ENCODE measurements around the gene P2RX3. TPM values are rescaled to one million over a fixed set of nuclear protein-coding genes. Genes with fewer than 3 reads are reported as not detected.
A peak's percentile ranks its signal among the peaks of the same experiment; 100 is the strongest.

Gene P2RX3
- total and polyA plus RNA-seq, 2 of the 8 experiments (the other 6 are each of a cell fraction or from before 2014, with no cell fraction given) = 0.45 to 0.47 TPM

DNA sequence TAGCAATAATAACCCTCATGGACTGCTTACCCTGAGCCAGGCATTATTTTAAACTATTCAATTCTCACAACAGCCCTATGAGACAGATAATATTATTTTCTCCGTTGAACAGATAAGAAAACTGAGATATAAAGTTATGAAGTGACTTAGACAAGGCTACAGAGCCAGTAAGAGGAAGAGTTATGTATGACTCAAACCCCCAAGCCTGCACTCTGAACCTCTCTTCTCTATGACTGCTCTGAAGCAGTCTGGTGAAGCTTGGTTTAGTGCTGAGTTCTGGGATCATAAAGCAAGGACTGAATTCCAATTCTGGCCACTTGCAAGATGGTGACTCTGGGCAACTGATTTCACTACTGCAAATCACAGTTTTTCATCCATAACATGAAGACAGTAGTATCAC lies 47.9 kb upstream of the P2RX3 start:
- DNase-seq (ENCODE audit: low read depth in 1 of 2, low spot score in 2 of 2) = no peak
- ChIA-PET POLR2A (ENCODE audit: partially characterized antibody) (interaction anchor here (1.6 to 39.4 kb wide), 2 partner anchors 12 to 34 kb away, joined by 5 to 1279 read pairs; partner anchors contain the start of genes P2RX3, SSRP1 and TNKS1BP1), CTCF (ENCODE audit: partially characterized antibody) (interaction anchor here (1.7 to 2.1 kb wide), 2 partner anchors 14 to 50 kb away, joined by 5 to 6 read pairs; no protein-coding TSS in a partner anchor)
- 89% methylated on average over 1 of the region's 1 CpG; no CpG with 5 or more reads in 1 of the 2 experiments for WGBS, 2 experiments (ENCODE audit: extremely low coverage in 1 of 2, insufficient coverage in 1 of 2, insufficient read length in 1 of 2, insufficient replicate concordance in 2 of 2, low coverage in 1 of 2, low lambda C conversion rate in 2 of 2, missing lambda C conversion rate in 1 of 2)
- Histone ChIP-seq H2BK120ac (replicated peaks; ENCODE audit: low read depth, low read length) (peak overlapping the region; percentile 49), H2AK5ac (ENCODE audit: low read depth, low read length) (no peak overlapping the region), H4K20me1 (replicated peaks in 1 of 2; ENCODE audit: control insufficient read depth in 1 of 2, insufficient read depth in 2 of 2, low read length in 2 of 2) (no peaks in the 10 kb centered on the region), H2BK20ac (ENCODE audit: low read length) (no peak overlapping the region), H3K4ac (replicated peaks; ENCODE audit: insufficient read length, low read depth, low read length) (no peak overlapping the region), H2BK5ac (ENCODE audit: low read depth, low read length) (no peak overlapping the region), H3K27ac (ENCODE audit: low read depth, low read length) (no peak overlapping the region), H3K9me3 (ENCODE audit: insufficient read depth in 2 of 2, low read depth in 1 of 2, low read length in 1 of 2) (no peaks in the 10 kb centered on the region), H3K36me3 (ENCODE audit: control insufficient read depth in 2 of 4, insufficient read depth in 4 of 4, low read length in 3 of 4) (no peaks in the 10 kb centered on the region), H3K79me2 (ENCODE audit: control insufficient read depth in 1 of 2, insufficient read depth in 2 of 2, low read length in 2 of 2) (no peaks in the 10 kb centered on the region), H3K79me1 (ENCODE audit: low read depth, low read length) (no peaks in the 10 kb centered on the region), H3K4me1 (replicated peaks in 1 of 4; ENCODE audit: control insufficient read depth in 3 of 4, insufficient read depth in 4 of 4, low read length in 3 of 4) (peaks cover 0 to 6% (median 3%) of the 10 kb centered on the region in 4 experiments; a peak in 4 of 7 replicates), H3K18ac (ENCODE audit: extremely low read depth, low read length) (no peak overlapping the region), H3K23me2 (ENCODE audit: low read depth, low read length) (peaks cover 6% of the 10 kb centered on the region; the same call in 1 of the 2 replicates), H3K56ac (replicated peaks; ENCODE audit: insufficient read length, low read depth, low read length) (no peak overlapping the region), H4K8ac (ENCODE audit: extremely low read depth, insufficient read depth, low read length) (no peak overlapping the region), H4K5ac (ENCODE audit: insufficient read length, low read depth, low read length) (no peak overlapping the region), H3K9ac (replicated peaks in 1 of 4; ENCODE audit: extremely low read depth in 1 of 4, low read depth in 3 of 4, low read length in 3 of 4) (no peak overlapping the region), H3K4me3 (ENCODE audit: extremely low read depth in 1 of 4, insufficient read depth in 2 of 4, low read depth in 3 of 4, low read length in 4 of 4) (no peak overlapping the region), H3K23ac (ENCODE audit: insufficient read length) (no peak overlapping the region), H3K4me2 (ENCODE audit: insufficient read depth in 1 of 2, low read depth in 2 of 2, low read length in 2 of 2) (no peak overlapping the region), H2AFZ (ENCODE audit: low read length) (no peak overlapping the region), H3K14ac (ENCODE audit: insufficient read length) (no peak overlapping the region), H2BK12ac (ENCODE audit: low read depth, low read length) (peak overlapping the region; percentile 2; the same call in 1 of the 2 replicates), H3K27me3 (replicated peaks in 1 of 4; ENCODE audit: control insufficient read depth in 3 of 4, extremely low read depth in 1 of 4, insufficient read depth in 3 of 4, low read length in 3 of 4) (no peaks in the 10 kb centered on the region), H4K91ac (replicated peaks; ENCODE audit: insufficient read length, low read length) (no peak overlapping the region), H2BK15ac (ENCODE audit: low read length) (no peak overlapping the region)
- FAIRE-seq = no peak
- TF ChIP-seq SUZ12 (IDR thresholded peaks at IDR 0.05; ENCODE audit: low read length) = no peak
- TF ChIP-seq, protein P1, sequence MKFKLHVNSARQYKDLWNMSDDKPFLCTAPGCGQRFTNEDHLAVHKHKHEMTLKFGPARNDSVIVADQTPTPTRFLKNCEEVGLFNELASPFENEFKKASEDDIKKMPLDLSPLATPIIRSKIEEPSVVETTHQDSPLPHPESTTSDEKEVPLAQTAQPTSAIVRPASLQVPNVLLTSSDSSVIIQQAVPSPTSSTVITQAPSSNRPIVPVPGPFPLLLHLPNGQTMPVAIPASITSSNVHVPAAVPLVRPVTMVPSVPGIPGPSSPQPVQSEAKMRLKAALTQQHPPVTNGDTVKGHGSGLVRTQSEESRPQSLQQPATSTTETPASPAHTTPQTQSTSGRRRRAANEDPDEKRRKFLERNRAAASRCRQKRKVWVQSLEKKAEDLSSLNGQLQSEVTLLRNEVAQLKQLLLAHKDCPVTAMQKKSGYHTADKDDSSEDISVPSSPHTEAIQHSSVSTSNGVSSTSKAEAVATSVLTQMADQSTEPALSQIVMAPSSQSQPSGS (IDR thresholded peaks at IDR 0.05; ENCODE audit: low read length) = no peak
- no peak for TF ChIP-seq RNF2 (IDR thresholded peaks at IDR 0.05; ENCODE audit: borderline replicate concordance, low read depth, low read length, missing control alignments, poor library complexity, severe bottlenecking)
- TF ChIP-seq JUND (IDR thresholded peaks at IDR 0.05; ENCODE audit: low read length) = no peak
- no peak for TF ChIP-seq HDAC6 (IDR thresholded peaks at IDR 0.05; ENCODE audit: low read depth, low read length)
- TF ChIP-seq YY1 (IDR thresholded peaks at IDR 0.05; ENCODE audit: low read depth, low read length) = no peak
- TF ChIP-seq CTBP2 (IDR thresholded peaks at IDR 0.05; ENCODE audit: borderline replicate concordance, insufficient read depth, insufficient read length, low read length) = no peak
- no peak for TF ChIP-seq KDM4A (IDR thresholded peaks at IDR 0.05; ENCODE audit: low read depth, low read length, severe bottlenecking)
- TF ChIP-seq EZH2 (IDR thresholded peaks at IDR 0.05; ENCODE audit: low read depth, low read length, severe bottlenecking) = no peak
- no peak for TF ChIP-seq CEBPB (IDR thresholded peaks at IDR 0.05; ENCODE audit: low read depth, low read length)
- TF ChIP-seq ZNF274 (IDR thresholded peaks at IDR 0.05; ENCODE audit: borderline replicate concordance, extremely low read depth, low read length) = no peak
- TF ChIP-seq EGR1 (IDR thresholded peaks at IDR 0.05; ENCODE audit: borderline replicate concordance, low read depth, low read length) = no peak

Measured in H1 (cell line).